IPS-20b (cell line): ENCODE data around the gene RAB3D.
A peak's percentile ranks its signal among the peaks of the same experiment; 100 is the strongest.

Experiments used
- H3K27ac ChIP-seq: one replicate; pipeline ENCODE4 v1.5.1; 2013; ENCODE audit warnings: low read length
- H3K27me3 ChIP-seq: 2 replicates; pipeline ENCODE4 v1.6.1; 2013; ENCODE audit warnings: mild to moderate bottlenecking, low read length, inconsistent platforms; ENCODE audit not compliant: insufficient read depth
- H3K36me3 ChIP-seq: 2 replicates; pipeline ENCODE4 v1.6.1; 2013; ENCODE audit warnings: low read depth, mild to moderate bottlenecking, inconsistent platforms, low read length, moderate library complexity; ENCODE audit not compliant: insufficient read depth
- H3K4me1 ChIP-seq: 2 replicates; pipeline ENCODE4 v1.6.1; 2013; ENCODE audit warnings: mild to moderate bottlenecking, control low read depth, inconsistent platforms, low read length, moderate library complexity; ENCODE audit not compliant: insufficient read depth
- H3K4me3 ChIP-seq: 2 replicates; pipeline ENCODE4 v1.5.1; 2013; ENCODE audit warnings: mild to moderate bottlenecking, low read length, inconsistent platforms
- H3K9ac ChIP-seq: 2 replicates; pipeline ENCODE4 v1.6.1; 2013; ENCODE audit warnings: low read depth, mild to moderate bottlenecking, inconsistent platforms, low read length, moderate library complexity
- H3K9me3 ChIP-seq: 2 replicates; pipeline ENCODE4 v1.6.1; 2013; ENCODE audit warnings: mild to moderate bottlenecking, low read depth, low read length, inconsistent platforms; ENCODE audit not compliant: insufficient read depth

RAB3D gene

DNA sequence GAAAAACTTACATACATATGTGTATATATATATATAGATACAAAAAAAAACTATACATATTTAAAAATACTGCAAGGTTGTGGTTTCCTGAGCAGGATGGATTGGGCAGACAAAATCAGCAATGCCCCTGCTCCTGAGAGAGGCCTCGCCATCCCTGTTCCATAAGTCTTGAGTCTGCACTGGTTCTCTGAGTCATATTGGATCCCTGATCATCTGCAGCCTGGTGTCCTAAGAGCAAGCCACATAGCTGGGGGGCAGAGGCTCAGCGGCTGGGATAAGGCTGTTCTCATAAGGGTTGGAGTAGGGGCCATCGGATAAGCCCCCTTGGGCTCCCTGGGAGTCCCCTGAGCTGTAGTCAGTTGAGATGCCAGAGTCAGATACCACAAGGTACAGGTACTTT, 38.3 kb upstream of the RAB3D start:
- no peak overlapping the region for H3K27ac ChIP-seq
- no peaks in the 10 kb centered on the region for H3K36me3 ChIP-seq
- H3K27me3 ChIP-seq = peaks cover 4% of the 10 kb centered on the region; the same call in 1 of the 2 replicates
- H3K4me3 ChIP-seq = no peak overlapping the region
- H3K9ac ChIP-seq = no peak overlapping the region
- H3K9me3 ChIP-seq = no peaks in the 10 kb centered on the region
- peaks cover 7% of the 10 kb centered on the region; the same call in 1 of the 2 replicates for H3K4me1 ChIP-seq

DNA sequence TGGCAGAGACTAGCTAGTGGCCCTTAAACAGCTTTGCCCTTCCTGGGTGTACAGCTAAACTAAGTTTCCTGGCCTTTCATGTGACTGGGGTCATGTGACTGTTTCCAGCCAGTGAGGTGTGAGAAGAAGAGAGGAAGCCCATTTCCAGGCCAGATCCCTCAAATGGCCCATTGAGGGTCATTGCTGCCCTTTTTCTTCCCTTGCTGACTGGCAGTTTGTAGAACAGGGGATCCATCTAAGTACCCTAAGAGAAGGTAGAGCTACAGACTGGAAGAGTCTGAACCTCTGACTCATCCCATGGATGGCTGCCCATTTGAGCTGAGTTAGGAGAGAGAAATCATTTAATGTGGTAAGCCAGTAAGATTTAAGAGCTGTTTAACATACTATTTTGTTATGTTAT, 37.8 kb upstream of the RAB3D start:
- Histone ChIP-seq H3K36me3 (no peaks in the 10 kb centered on the region), H3K4me3 (no peak overlapping the region), H3K27ac (no peak overlapping the region), H3K27me3 (no peaks in the 10 kb centered on the region; the same call in 1 of the 2 replicates), H3K9me3 (no peaks in the 10 kb centered on the region), H3K4me1 (peaks cover 7% of the 10 kb centered on the region; the same call in 1 of the 2 replicates), H3K9ac (no peak overlapping the region)

DNA sequence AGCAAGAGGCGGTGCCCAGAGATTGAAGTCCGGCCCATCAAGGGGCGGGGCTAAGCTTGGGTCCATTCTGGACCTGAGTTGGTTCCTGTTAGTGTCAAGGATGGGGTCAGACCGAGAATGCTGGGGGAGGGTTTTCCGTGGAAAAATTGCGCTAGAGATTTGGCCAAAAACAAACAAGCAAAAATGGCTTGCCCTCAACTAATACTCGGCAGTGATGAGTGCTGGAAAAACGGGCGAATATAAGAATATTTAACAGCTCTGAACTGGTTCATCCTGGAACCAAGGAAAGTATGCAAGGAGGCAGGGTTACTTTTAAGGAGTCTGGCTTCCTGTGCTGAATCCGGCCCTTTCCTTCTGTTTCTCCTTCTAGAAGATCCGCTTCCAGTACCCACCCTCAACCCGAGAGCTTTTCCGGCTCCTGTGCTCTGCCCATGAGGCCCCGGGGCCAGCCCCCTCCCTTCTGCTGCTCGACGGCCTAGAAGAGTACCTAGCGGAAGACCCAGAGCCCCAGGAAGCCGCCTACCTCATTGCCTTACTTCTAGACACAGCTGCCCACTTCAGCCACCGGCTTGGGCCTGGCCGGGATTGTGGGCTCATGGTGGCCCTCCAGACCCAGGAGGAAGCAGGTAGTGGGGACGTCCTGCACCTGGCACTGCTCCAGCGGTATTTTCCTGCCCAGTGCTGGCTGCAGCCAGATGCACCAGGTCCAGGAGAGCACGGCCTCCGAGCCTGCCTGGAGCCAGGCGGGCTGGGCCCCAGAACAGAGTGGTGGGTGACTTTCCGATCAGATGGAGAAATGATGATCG, 35.9 kb upstream of the RAB3D start:
- Histone ChIP-seq H3K4me1 (peaks cover 7% of the 10 kb centered on the region; the same call in 1 of the 2 replicates), H3K9ac (peak overlapping the region; percentile 68; the same call in 1 of the 2 replicates), H3K4me3 (peak overlapping the region; percentile 79), H3K36me3 (no peaks in the 10 kb centered on the region), H3K27me3 (no peaks in the 10 kb centered on the region), H3K9me3 (no peaks in the 10 kb centered on the region), H3K27ac (peak overlapping the region; percentile 77)

DNA sequence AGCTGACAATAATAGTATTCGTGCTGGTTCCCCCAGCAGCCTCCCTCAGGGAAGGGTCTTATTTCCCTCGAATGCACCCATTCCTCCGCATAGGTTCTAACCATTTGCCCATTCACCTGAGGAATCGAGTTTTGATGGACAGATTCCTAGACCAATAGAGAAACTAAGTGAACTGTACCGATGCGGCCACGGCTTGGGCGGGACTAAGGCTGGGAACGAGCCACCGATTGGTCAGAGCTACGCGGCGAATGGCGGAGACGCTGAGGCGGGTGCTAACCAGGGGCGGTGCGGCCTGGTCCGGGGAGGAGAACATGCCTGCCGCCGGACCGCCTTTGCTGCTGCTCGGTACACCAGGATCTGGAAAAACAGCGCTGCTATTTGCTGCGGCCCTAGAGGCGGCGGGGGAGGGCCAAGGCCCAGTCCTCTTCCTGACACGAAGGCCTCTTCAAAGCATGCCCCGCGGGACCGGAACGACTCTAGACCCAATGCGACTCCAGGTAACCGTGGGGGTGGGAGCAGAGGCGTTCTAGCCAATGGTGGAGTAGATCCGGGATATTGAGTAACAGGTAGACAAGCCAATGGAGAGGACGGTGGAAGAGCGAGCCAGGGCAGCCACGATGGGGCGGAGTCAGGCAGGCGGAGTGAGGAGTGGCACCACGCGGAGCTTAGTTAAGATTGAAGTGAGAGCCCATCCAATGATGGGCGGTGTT, 35.1 kb upstream of the RAB3D start, which contains the start of gene SWSAP1:
Gene SWSAP1, plus strand, starts transcription at position 234 of the 710 bp plus-strand sequence. Its CDS starts 15 bp downstream, at position 249.
- H3K9me3 ChIP-seq = no peaks in the 10 kb centered on the region
- H3K36me3 ChIP-seq = no peaks in the 10 kb centered on the region
- H3K27ac ChIP-seq = peak within 1 kb of the TSS; percentile 80
- H3K27me3 ChIP-seq = no peaks in the 10 kb centered on the region
- H3K4me3 ChIP-seq = peak within 1 kb of the TSS; percentile 79
- peak within 1 kb of the TSS; percentile 91 for H3K9ac ChIP-seq
- peaks cover 4% of the 10 kb centered on the region; the same call in 1 of the 2 replicates for H3K4me1 ChIP-seq

DNA sequence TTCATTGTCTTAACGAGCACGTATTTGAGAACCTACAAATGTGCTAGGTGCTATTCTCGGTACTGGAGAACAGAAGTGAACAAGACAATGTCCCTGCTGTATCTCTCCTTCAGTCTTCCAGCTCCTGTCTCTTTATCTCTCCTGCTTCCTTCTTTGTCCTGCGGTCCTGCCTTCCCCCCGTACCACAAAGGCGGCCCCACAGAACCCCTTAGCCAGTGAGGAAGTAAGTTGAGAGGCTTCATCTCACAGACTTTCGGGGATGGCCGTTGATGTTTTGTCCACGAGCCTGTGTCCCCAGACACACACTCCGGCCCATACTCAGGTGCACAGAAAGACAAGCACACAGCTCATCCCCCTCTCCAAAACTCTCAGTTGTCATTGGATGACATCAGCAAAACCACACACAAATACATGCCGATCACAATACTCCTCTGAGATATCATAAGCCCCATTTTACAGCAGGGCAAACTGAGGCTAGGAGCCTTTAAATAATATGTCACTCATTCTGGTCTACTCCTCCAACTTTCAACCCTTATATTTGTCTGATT, 34.5 kb upstream of the RAB3D start:
- peaks cover 4% of the 10 kb centered on the region; the same call in 1 of the 2 replicates for H3K4me1 ChIP-seq
- no peaks in the 10 kb centered on the region for H3K36me3 ChIP-seq
- no peaks in the 10 kb centered on the region for H3K9me3 ChIP-seq
- peak overlapping the region; percentile 79 for H3K4me3 ChIP-seq
- no peaks in the 10 kb centered on the region for H3K27me3 ChIP-seq
- H3K27ac ChIP-seq = no peak overlapping the region
- no peak overlapping the region; the same call in 1 of the 2 replicates for H3K9ac ChIP-seq

DNA sequence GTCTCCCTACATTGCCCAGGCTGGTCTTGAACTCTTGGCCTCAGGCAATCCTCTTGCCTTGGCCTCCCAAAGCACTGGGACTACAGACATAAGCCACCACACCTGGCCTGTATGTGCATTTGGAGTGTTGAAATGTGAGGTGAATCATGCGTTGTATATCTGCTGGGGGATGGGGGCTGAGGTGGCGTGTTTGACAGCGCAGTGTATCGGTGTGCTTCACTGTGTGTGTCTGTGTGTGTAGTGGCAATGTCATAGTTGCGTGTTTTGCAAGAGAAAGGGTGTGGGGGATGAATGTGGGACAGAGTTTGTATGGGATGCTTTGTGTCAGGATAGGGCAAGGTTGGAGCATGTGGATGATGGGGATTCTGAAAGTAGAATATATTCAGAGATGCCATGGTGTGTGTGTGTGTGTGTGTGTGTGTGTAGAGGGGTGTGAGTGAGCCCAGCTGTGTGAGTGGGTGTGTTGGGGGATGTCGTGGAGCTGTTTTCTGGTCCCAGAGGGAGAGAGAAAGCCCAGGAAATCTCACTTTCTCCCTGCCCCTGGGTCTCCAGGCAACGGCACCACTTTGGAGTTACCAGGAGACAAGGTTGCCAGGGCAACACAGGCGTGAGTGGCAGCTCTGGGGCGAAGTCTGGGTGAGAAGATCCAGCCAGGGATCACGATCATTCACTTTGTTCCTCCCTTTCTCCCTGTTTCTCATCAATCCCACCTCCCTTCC, 33.9 kb upstream of the RAB3D start:
- no peaks in the 10 kb centered on the region for H3K27me3 ChIP-seq
- no peak overlapping the region for H3K9ac ChIP-seq
- no peaks in the 10 kb centered on the region for H3K36me3 ChIP-seq
- peak overlapping the region; percentile 79; the same call in 1 of the 2 replicates for H3K4me3 ChIP-seq
- H3K4me1 ChIP-seq = peaks cover 4% of the 10 kb centered on the region; the same call in 1 of the 2 replicates
- no peak overlapping the region for H3K27ac ChIP-seq
- H3K9me3 ChIP-seq = no peaks in the 10 kb centered on the region

DNA sequence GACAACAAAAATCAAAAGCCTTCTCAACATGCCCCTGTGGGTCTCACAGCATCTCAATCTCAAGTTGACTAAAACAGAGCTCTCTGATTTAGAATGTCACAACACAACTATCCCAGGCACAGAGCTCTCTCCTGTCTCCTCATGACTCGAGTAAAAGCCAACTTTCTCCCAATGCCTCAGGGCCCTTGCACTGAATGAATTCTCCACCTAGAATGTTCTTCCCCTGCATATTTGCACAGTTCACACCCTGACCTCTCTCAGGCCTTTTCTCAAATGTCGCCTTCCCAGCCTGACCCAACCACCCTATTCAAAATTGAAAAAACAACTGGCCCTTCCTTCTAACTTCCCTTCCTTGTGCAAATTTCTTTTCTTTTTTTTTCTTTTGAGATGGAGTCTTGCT, 31.3 kb upstream of the RAB3D start:
- H3K4me1 ChIP-seq = peaks cover 3% of the 10 kb centered on the region; the same call in 1 of the 2 replicates
- H3K9ac ChIP-seq = no peak overlapping the region
- H3K36me3 ChIP-seq = no peaks in the 10 kb centered on the region
- no peaks in the 10 kb centered on the region for H3K9me3 ChIP-seq
- H3K27me3 ChIP-seq = no peaks in the 10 kb centered on the region
- no peak overlapping the region for H3K4me3 ChIP-seq
- no peak overlapping the region for H3K27ac ChIP-seq

DNA sequence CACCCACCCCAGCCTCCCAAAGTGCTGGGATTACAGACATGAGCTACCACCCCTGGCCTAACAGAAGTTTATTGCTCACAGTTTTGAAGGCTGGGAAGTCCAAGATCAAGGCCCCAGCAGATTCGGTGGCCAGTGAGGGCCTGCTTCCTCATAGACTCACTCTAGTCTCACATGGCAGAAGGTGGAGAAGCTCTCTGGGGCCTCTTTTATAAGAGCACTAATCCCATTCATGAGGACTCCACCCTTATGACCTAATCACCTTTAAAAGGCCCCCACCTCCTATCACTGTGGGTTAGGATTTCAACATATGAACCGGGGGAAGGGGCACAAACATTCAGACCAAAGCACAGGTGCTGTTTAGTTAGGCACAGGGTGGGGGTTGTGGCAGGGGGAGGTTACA, 28.1 kb upstream of the RAB3D start:
- Histone ChIP-seq H3K27ac (no peak overlapping the region), H3K36me3 (no peaks in the 10 kb centered on the region), H3K4me1 (no peaks in the 10 kb centered on the region), H3K9ac (no peak overlapping the region), H3K4me3 (no peak overlapping the region), H3K9me3 (no peaks in the 10 kb centered on the region), H3K27me3 (no peaks in the 10 kb centered on the region)

DNA sequence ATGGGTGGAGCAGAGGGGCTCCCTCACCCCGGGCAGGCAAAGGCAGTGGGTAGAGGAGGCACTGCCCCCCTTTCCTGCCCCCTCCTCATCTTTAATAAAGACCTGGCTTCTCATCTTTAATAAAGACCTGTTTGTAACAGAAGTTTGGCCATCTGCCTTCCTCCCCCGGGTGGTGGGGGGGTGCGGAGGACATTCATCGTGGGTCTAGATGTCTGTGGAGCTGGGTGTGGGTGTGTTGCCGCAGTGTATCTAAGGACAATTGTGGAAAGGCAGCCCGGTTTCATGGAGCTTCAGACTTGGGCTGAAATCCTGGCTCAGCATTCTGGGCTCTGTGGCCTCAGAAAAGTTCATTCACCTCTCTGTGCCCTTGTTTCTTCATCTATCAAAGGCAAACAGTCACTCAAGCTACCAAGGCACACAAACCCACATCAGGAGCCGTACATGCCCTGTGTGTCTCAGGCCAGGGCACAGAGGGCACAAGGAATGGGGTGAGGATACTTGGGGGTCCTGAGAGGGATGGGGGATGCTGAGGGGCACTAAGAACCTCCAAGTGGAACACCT, 26.2 kb upstream of the RAB3D start:
- no peaks in the 10 kb centered on the region for H3K9me3 ChIP-seq

DNA sequence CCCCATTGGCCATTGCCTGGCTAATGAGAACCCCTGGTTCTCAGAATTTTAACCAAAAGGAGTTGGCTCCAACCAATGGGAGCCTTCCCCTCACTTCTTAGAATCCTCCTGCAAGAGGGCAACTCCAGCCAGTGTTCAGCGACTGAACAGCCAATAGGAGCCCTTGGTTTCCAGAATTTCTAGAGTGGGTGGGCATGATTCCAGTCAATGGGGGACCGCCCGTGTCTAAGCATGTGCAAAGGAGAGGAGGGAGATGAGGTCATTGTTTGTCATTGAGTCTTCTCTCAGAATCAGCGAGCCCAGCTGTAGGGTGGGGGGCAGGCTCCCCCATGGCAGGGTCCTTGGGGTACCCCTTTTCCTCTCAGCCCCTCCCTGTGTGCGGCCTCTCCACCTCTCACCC, 25.5 kb upstream of the RAB3D start:
- H3K27ac ChIP-seq = no peak overlapping the region
- H3K9me3 ChIP-seq = no peaks in the 10 kb centered on the region
- H3K9ac ChIP-seq = no peak overlapping the region
- H3K4me3 ChIP-seq = no peak overlapping the region
- peaks cover 10% of the 10 kb centered on the region; the same call in 1 of the 2 replicates for H3K27me3 ChIP-seq
- H3K36me3 ChIP-seq = no peaks in the 10 kb centered on the region
- peaks cover 2% of the 10 kb centered on the region; the same call in 1 of the 2 replicates for H3K4me1 ChIP-seq

More for the DNA sequence above, 26.2 kb upstream of the RAB3D start:
- no peak overlapping the region for H3K27ac ChIP-seq
- H3K27me3 ChIP-seq = peaks cover 6% of the 10 kb centered on the region; the same call in 1 of the 2 replicates
- H3K9ac ChIP-seq = no peak overlapping the region
- no peaks in the 10 kb centered on the region for H3K36me3 ChIP-seq
- no peak overlapping the region for H3K4me3 ChIP-seq
- peaks cover 2% of the 10 kb centered on the region; the same call in 1 of the 2 replicates for H3K4me1 ChIP-seq
